ENCODE measurements around the gene RNF17.

Gene RNF17

GRCh38 chr13:24910502-24911132 lies 146.6 kb downstream of the RNF17 start:
- no peak for TF ChIP-seq CTCF (IDR thresholded peaks at IDR 0.05; ENCODE audit: borderline replicate concordance, control extremely low read depth, extremely low read depth, insufficient read depth, missing control alignments)
- in situ Hi-C loops (cut with MboI; ENCODE audit: low sequenced_read_pairs, unreplicated experiment) = no loop called here
- DNase-seq (ENCODE audit: low spot score) = no peak

- no peak for TF ChIP-seq CTCF (IDR thresholded peaks at IDR 0.05; ENCODE audit: borderline replicate concordance, control extremely low read depth, extremely low read depth, insufficient read depth, missing control alignments)
- no peak for DNase-seq (ENCODE audit: low spot score)
- in situ Hi-C loops (cut with MboI; ENCODE audit: low sequenced_read_pairs, unreplicated experiment) = no loop called here
These were observed 147.4 kb downstream of the RNF17 start for GRCh38 chr13:24911133-24911908.

GRCh38 chr13:24916464-24916863 lies 152.5 kb downstream of the RNF17 start:
- no peak for DNase-seq (ENCODE audit: low spot score)
- in situ Hi-C loops (cut with MboI; ENCODE audit: low sequenced_read_pairs, unreplicated experiment) = no loop called here

GRCh38 chr13:24921003-24921402 lies 157.0 kb downstream of the RNF17 start:
- in situ Hi-C loops (cut with MboI; ENCODE audit: low sequenced_read_pairs, unreplicated experiment) = no loop called here

More at GRCh38 chr13:24916464-24916863, 152.5 kb downstream of the RNF17 start:
- no peak for TF ChIP-seq CTCF (IDR thresholded peaks at IDR 0.05; ENCODE audit: borderline replicate concordance, control extremely low read depth, extremely low read depth, insufficient read depth, missing control alignments)

GRCh38 chr13:24921881-24922280 lies 157.9 kb downstream of the RNF17 start:
- no peak for TF ChIP-seq CTCF (IDR thresholded peaks at IDR 0.05; ENCODE audit: borderline replicate concordance, control extremely low read depth, extremely low read depth, insufficient read depth, missing control alignments)

More at GRCh38 chr13:24921003-24921402, 157.0 kb downstream of the RNF17 start:
- DNase-seq (ENCODE audit: low spot score) = no peak
- TF ChIP-seq CTCF (IDR thresholded peaks at IDR 0.05; ENCODE audit: borderline replicate concordance, control extremely low read depth, extremely low read depth, insufficient read depth, missing control alignments) = no peak

GRCh38 chr13:24922387-24922744 lies 158.4 kb downstream of the RNF17 start:
- no peak for DNase-seq (ENCODE audit: low spot score)
- no peak for TF ChIP-seq CTCF (IDR thresholded peaks at IDR 0.05; ENCODE audit: borderline replicate concordance, control extremely low read depth, extremely low read depth, insufficient read depth, missing control alignments)
- in situ Hi-C loops (cut with MboI; ENCODE audit: low sequenced_read_pairs, unreplicated experiment) = no loop called here

More at GRCh38 chr13:24921881-24922280, 157.9 kb downstream of the RNF17 start:
- no peak for DNase-seq (ENCODE audit: low spot score)
- in situ Hi-C loops (cut with MboI; ENCODE audit: low sequenced_read_pairs, unreplicated experiment) = no loop called here

All from GM13976 (cell line).